Measurements from ENCODE around the gene TAF1A.
"Not testable (repeated sequence)": the region's sequence is repeated elsewhere in the genome, so short reads cannot be mapped to it uniquely, and the experiment has no call there.

TAF1A gene

DNA sequence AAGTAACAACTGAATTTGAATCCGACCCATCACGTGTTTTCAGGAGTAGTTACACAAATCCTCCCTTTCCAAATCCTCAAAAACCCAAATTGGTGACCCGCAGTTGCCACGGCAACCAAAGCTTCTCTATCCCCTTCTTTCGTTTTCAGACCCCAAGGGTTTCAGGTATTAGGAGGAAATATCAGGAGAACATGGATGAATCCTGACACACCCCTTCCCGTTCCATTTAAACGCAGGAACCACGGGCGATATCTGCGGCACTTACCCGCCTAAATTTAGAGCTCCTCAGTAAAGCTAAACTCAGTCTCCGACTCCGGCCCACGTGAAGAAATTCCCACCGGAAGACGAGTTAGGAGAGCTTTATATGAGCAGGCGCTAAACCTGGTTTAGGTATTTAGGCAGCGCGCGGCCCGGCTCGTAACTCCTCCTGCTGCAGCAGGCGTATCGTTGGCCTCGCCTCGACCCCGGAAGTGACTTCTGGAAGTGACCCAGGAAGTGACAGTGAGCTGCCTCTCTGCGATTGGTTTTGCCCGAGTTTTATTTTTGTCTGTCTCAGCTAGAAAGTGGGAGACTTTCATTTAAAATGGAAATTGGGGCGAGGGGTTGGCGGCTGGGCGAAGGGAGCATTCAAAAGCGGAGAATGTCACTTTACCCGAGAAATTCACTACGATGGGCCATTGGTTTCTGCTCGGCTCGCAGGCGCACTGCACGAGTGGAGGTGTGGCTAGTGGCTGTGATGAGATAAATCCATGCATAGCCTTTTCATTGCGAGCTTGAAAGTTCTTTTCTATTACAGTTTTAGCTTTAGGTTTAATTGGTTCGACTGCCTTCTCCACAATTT is at the start of gene TAF1A:
TAF1A (minus strand) TSS at position 472 of the 841 bp plus-strand sequence.
- in situ Hi-C loops (cut with MboI; ENCODE audit: low sequenced_read_pairs), result no loop called here

GRCh38 chr1:222634180-222635013 is 44.7 kb upstream of the TAF1A start:
- in situ Hi-C loops (cut with MboI; ENCODE audit: low sequenced_read_pairs), result no loop called here

GRCh38 chr1:222632749-222633148 is 43.0 kb upstream of the TAF1A start:
- in situ Hi-C loops (cut with MboI; ENCODE audit: low sequenced_read_pairs), result no loop called here

DNA sequence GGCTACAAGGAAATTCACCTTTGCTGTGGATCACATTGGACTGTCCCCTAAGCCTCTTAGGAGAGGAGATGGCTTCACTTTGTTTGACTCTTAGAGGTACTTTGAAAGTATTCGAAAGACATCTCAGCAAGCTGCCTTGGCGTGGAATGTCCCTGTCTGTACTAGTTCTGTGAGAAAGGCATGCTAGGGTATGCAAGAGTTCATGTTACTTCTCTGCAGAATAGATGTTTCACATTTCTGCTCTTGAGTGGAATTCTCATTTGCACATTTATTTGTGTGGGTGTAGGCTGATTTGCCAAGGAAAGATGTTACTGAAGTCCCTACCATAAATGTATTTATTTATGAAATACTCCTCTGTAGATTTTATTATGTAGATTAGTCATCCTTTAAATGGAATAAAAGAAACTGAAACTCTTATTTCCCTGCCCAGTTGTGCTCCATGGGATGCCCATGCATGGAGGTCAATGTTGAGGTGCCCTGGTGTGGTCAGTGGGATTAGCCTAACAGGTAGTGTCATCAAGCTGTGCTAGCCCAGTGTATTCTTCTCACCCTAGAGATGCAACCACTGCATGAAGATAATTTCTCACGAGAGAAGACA is 42.0 kb upstream of the TAF1A start:
- in situ Hi-C loops (cut with MboI; ENCODE audit: low sequenced_read_pairs), result no loop called here

- in situ Hi-C loops (cut with MboI; ENCODE audit: low sequenced_read_pairs), result no loop called here
These were observed 40.3 kb upstream of the TAF1A start for GRCh38 chr1:222629921-222630535.

GRCh38 chr1:222627232-222627631 is 37.5 kb upstream of the TAF1A start:
- in situ Hi-C loops (cut with MboI; ENCODE audit: low sequenced_read_pairs), result no loop called here

GRCh38 chr1:222624214-222624613 is 34.5 kb upstream of the TAF1A start:
- in situ Hi-C loops (cut with MboI; ENCODE audit: low sequenced_read_pairs), result no loop called here

- in situ Hi-C loops (cut with MboI; ENCODE audit: low sequenced_read_pairs), result no loop called here
These were observed 33.7 kb upstream of the TAF1A start for GRCh38 chr1:222623458-222623857.

- in situ Hi-C loops (cut with MboI; ENCODE audit: low sequenced_read_pairs), result no loop called here
These were observed 33.0 kb upstream of the TAF1A start for GRCh38 chr1:222622765-222623164.

- in situ Hi-C loops (cut with MboI; ENCODE audit: low sequenced_read_pairs), result no loop called here
These were observed 30.8 kb upstream of the TAF1A start for GRCh38 chr1:222620566-222620965.

- in situ Hi-C loops (cut with MboI; ENCODE audit: low sequenced_read_pairs), result no loop called here
These were observed 29.3 kb upstream of the TAF1A start for GRCh38 chr1:222618880-222619596.

- in situ Hi-C loops (cut with MboI; ENCODE audit: low sequenced_read_pairs), result no loop called here
These were observed 28.5 kb upstream of the TAF1A start, which contains the start of gene MIA3 for GRCh38 chr1:222618001-222618879. MIA3 (plus strand) TSS chr1:222618097; CDS start chr1:222618111, 14 bp downstream.

GRCh38 chr1:222617367-222617951 is 27.7 kb upstream of the TAF1A start:
- in situ Hi-C loops (cut with MboI; ENCODE audit: low sequenced_read_pairs), result no loop called here

GRCh38 chr1:222616525-222616924 is 26.8 kb upstream of the TAF1A start:
- in situ Hi-C loops (cut with MboI; ENCODE audit: low sequenced_read_pairs), result no loop called here

- in situ Hi-C loops (cut with MboI; ENCODE audit: low sequenced_read_pairs), result no loop called here
These were observed 23.9 kb upstream of the TAF1A start for GRCh38 chr1:222613627-222614026.

GRCh38 chr1:222610728-222611127 is 21.0 kb upstream of the TAF1A start:
- in situ Hi-C loops (cut with MboI; ENCODE audit: low sequenced_read_pairs), result no loop called here

- in situ Hi-C loops (cut with MboI; ENCODE audit: low sequenced_read_pairs), result not testable (repeated sequence)
These were observed 19.4 kb upstream of the TAF1A start for GRCh38 chr1:222609111-222609510.

- in situ Hi-C loops (cut with MboI; ENCODE audit: low sequenced_read_pairs), result no loop called here
These were observed 17.0 kb upstream of the TAF1A start for GRCh38 chr1:222606757-222607156.

DNA sequence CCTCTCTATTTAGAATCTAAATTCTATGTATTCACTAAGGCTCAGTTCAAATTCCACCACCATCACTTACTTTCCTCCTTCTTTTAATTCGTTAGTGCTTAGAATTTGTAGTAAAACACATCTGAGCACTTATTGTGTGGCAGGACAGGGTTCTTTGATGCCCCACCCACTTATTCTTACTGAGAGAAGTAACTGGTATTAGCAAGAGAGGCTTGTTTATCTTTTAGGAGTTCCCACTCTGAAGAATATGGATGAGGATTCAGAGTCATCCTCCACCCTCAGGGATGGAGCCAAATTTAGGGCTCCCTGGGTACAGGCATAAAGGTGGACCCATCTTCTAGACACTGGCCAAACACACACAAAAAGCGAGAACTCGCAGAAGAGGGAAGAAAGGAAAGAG is 11.5 kb upstream of the TAF1A start:
- in situ Hi-C loops (cut with MboI; ENCODE audit: low sequenced_read_pairs), result no loop called here
